GM18511 (cell line): ENCODE data around the gene CYP4F3.
"Not testable (repeated sequence)": the region's sequence is repeated elsewhere in the genome, so short reads cannot be mapped to it uniquely, and the experiment has no call there.

Experiments used
- ATAC-seq: cut with Tn5 transposase; IDR thresholded peaks from one replicate; pipeline ENCODE4 v1.9.1; 2021; ENCODE audit warnings: mild to moderate bottlenecking, moderate library complexity; ENCODE audit not compliant: unreplicated experiment

The CYP4F3 gene

DNA sequence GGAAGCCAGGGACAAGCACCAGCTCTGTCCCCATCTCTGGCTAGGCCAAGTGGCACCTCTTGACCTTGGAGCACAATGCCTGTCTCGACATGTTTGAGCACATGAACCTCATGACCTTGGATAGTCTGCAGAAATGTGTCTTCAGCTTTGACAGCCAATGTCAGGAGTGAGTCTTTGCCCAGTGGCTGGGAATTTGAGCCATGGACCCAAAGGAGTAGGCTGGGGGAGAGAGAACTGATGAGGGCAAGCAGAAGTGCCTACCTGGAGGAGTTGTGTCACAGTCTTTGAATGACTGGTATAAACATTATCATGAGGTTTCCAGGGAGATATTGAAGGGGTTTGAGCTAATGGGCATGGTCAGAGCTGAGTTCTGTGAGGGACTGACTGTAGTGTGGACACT, 25.5 kb downstream of the CYP4F3 start:
- no peak for ATAC-seq

DNA sequence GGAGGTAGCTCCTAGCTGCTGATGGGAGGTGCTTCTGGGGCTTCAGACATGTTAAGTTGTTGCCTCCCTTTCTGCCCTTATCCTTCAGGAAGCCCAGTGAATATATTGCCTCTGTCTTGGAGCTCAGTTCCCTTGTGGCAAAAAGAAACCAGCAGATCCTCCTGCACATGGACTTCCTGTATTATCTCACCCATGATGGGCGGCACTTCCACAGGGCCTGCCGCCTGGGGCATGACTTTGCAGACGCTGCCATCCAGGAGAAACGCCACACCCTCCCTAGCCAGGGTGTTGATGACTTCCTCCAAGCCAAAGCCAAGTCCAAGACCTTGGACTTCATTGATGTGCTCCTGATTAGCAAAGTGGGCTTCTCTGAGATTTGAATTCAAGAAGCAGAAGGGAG, 26.2 kb downstream of the CYP4F3 start:
- no peak for ATAC-seq

DNA sequence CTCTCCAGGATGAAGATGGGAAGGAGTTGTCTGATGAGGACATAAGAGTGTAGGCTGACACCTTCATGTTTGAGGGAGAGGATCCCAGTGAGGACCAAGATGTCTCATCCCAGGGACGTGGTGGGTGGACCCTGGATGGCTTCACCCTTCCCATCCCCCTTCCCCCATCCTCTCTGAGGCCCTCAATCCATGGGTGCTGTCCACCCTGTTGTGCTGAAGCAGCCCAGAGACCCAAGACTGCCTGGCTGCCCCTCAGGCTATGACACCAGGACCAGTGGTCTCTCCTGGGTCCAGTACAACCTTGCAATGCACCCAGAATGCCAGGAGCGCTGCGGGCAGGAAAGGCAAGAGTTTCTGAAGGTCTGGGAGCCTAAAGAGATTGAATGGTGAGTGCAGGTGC, 28.7 kb downstream of the CYP4F3 start:
- ATAC-seq, result no peak

DNA sequence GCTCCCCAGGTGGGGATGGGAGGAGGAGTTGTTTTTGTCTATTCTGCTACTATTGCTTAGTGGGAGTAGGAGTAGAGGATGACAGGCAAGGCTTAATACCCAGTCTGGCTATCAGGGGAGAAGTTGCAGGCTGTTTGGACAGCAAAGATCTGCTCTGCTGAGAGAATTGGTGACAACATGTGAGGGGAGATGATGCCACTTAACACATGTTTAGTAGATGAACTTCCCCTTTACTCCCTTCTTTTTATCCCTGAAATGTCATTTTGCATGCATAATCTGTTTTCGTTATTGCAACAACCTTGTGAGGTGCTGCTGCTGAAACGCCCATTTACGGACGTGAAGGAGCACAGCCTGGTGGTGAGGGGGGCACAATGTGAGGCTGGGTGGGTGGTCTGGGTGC, 29.2 kb downstream of the CYP4F3 start:
- no peak for ATAC-seq

DNA sequence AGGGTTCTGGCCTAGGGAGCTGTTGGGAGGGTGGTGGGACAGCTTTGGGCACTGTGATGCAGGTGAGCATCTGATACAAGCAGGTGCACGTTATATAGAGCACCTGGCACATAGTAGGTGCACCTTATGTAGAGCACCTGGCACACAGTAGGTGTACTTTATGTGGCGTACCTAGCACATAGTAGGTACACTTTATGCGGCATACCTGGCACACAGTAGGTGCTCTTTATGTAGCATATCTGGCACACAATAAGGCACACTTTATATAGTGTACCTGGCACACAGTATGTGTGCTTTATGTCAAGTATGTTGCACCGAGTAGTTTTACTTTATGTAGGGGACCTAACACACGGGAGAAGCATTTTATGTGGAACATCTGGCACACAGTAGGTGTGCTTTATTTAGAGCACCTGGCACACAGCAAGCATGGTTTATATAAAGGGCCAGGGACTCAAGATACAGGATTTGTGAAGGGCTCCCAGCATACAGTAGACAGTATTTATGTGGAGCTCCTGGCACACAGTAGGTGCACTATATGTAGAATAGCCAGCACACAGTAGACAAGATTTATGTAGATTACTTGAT, 30.6 kb downstream of the CYP4F3 start:
- ATAC-seq, result no peak

DNA sequence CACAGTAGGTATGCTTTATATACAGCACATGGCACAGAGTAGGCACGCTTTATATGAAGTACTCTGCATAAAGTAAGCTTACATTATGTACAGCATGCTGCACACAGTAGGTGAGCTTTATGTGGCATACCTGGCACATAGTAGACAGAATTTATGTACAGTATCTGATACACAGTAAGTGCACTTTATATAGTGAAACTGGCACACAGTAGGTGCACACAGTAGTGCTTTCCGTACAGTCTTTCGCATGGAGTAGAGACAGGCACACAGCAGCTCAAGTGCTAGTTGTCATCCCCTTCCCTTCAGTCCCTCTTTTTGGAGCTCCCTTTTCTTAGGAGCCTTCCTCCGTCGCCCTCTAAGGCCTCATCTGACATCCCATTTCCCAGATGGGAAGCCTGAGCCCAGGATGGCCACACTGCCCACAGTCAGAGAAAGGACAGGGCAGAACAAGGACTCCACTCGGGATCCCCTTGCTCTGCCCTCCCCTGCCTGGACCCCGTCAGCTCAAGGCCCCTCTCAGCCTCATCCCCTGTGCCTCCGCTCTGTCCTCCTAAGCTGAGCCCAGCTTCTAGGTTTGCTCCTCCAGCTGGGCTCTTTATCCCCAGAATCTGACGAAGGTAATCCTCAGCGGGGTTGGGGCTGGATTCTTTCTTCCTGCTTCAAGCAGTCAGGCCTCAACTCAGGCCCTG, 31.3 kb downstream of the CYP4F3 start:
- ATAC-seq, result no peak

DNA sequence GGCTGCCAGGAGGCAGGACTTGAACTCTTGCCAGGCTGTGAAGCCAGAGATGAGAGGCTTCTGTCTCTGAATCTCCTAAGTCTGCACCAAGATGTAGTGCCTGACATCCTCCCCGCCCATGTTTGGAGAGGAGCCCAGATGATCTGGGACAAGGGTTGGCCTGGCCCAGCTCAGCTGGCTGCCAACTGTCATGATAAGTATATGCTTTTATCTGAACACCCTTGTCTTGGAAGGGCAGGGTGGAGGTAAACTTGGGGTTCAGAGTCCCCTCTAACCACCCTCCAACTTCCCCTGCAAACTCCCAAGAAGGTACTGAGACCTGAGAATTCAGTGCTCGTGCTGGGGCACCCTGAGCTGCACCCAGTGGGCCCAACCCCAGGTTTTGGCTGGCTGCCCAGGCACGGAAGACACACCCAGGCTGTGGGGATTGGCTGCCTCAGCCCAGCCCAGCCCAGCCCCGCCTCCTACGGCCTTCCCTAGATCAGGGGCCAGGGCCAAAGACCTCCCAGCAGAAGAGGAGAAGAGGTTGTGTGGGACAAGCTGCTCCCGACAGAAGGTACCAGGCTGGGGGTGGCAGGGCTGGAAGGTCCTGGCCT, 32.0 kb downstream of the CYP4F3 start, which contains the start of gene CYP4F12:
Gene CYP4F12 (plus strand): TSS at position 508 of the 596 bp plus-strand sequence. CDS start 443 bp downstream, outside the sequence.
- no peak for ATAC-seq

DNA sequence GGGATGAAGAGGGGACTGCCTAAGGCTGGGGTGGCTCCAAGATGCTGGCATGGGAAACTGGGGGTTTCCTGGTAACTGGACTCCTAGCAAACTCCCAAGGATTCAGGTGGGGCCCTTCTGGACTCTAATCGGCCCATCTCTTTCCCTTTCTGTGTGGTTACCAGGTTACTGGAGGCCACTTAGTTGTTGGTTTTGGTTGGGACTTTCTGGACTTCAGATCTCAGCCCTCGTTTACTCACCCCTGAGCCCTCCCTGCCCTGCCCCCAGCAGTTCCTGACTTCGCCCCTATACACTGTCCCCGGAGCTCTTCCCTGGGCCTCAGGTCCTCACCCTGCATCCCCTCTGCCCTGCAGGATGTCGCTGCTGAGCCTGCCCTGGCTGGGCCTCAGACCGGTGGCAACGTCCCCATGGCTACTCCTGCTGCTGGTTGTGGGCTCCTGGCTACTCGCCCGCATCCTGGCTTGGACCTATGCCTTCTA, 32.5 kb downstream of the CYP4F3 start:
- ATAC-seq, result no peak

DNA sequence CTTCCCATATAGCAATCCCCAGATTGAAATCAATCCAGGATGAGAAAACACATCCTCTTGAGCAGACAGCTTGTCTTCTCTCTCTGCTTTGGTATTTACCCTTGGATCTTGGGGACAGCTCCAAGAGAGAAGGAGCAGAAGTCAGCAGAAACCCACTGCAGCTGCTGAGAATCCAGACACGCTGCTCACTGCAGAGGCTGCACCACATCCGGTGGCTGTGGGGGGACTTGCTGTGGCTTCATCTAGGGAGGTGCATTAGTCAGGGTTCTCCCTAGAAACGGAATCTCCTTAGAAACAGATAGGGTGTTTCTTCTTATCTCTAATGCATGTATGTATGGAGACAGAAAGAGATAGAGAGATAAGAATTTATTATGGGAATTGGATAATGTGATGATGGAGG, 34.9 kb downstream of the CYP4F3 start:
- no peak for ATAC-seq

DNA sequence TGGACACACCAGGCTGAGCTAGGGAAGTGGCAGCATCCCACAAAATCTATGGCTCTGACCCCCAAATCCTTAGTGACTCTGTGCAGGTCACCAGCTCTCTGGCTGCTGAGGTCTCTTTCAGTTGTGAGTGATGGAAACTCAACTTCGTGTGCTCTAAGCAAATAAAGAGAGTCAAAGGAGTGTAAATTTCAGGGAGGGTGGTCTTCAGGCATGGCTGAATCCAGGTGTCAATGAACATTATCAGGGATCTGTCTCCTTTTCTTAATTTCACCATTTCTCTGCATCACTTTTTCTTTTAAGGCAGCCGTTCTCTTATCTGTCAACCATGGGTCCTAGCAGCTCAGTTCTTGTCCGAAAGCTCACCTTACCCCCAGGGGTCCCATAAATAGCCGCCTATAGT, 38.4 kb downstream of the CYP4F3 start:
- ATAC-seq, result no peak

DNA sequence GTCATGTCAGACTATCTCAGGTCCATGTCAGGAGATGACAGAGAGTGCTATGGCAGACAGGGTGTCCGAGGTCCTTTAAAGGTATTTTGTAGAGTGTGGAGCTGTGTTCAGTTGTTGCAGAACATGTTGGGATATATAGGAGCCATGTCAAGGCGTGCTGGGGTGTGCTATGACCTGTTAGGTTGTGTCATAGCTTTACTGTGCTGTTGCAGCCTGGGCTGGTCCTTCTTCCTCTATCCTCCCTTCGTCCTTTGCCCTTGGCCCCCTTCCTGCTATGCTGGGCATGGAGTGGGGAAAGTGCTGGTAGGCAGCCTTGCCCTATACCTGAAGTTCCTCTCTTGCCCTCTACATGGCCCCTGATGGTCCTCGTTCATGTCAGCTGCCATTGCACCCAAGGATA, 39.2 kb downstream of the CYP4F3 start:
- ATAC-seq, result not testable (repeated sequence)

DNA sequence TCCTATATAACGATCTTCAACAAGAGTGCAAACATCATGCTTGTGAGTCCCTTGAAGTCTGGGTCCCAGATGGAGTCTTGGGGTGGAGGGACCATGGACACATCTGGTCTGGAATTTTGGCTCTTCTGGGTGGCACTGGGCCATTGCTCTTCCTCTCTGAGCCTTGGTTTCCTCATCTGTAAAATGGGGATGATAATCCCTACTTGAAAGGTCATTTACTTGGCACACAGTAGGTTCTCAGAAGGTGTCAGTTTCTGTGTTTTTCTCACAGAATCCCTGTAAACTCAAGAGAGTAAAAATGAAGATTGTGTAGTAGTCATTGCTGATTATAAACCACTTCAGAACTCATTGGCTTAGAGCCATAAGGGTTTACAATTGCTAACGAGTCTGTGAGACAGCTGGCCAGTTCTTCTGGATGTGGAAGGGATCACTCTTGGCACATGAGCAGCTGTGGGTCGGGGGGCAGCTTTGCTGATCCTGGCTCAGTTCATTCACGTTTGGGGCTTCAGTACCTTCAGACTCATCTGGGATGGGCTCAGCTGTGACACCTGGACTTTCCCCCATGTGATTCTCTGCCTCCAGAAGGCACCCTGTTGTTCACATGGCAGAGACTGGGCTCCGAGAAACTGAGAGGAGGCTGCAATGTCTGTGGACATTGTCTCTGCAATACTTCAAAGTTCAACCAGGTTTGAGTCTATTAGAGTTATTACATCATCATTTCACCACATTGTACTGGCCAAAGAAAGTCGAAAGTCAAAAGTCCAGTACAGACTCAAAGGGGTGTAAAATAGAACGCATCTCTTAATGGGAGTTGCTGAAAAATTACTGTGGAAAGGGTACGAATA, 40.0 kb downstream of the CYP4F3 start:
- no peak for ATAC-seq

DNA sequence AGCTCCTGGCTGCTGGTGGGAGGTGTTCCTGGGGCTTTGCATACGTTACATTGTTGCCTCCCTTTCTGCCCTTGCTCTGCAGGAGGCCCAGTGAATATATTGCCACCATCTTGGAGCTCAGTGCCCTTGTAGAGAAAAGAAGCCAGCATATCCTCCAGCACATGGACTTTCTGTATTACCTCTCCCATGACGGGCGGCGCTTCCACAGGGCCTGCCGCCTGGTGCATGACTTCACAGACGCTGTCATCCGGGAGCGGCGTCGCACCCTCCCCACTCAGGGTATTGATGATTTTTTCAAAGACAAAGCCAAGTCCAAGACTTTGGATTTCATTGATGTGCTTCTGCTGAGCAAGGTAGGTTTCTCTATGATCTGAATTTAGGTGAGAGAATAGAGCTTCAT, 42.7 kb downstream of the CYP4F3 start:
- ATAC-seq, result no peak

DNA sequence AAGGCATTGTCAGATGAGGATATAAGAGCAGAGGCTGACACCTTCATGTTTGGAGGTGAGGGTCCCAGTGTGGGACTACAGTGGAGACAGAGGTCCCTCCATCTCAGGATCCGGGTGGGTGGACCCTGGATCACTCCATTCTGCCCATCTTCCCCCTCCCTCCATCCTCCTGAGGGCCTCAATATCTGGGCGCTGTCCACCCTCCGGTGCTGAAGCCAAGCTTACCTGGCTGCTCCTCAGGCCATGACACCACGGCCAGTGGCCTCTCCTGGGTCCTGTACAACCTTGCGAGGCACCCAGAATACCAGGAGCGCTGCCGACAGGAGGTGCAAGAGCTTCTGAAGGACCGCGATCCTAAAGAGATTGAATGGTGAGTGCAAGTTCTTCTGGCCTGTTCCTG, 44.1 kb downstream of the CYP4F3 start:
- ATAC-seq, result no peak

DNA sequence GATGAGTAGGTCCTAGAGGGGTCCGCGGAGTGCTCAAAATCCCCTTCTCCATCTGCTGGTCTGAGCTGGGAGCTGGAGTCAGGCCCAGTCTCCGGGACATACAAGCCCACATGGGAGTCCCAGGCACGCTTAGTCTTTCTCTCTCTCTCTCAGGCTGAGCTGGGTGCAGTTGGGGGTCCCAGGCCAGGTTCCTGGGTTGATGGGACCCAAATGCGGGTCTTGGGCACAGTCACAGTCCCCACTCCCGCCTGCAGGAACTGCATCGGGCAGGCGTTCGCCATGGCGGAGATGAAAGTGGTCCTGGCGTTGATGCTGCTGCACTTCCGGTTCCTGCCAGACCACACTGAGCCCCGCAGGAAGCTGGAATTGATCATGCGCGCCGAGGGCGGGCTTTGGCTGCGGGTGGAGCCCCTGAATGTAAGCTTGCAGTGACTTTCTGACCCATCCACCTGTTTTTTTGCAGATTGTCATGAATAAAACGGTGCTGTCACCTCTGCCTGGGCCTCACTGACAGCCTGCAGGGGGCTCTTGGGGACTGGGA, 56.0 kb downstream of the CYP4F3 start:
- no peak for ATAC-seq

DNA sequence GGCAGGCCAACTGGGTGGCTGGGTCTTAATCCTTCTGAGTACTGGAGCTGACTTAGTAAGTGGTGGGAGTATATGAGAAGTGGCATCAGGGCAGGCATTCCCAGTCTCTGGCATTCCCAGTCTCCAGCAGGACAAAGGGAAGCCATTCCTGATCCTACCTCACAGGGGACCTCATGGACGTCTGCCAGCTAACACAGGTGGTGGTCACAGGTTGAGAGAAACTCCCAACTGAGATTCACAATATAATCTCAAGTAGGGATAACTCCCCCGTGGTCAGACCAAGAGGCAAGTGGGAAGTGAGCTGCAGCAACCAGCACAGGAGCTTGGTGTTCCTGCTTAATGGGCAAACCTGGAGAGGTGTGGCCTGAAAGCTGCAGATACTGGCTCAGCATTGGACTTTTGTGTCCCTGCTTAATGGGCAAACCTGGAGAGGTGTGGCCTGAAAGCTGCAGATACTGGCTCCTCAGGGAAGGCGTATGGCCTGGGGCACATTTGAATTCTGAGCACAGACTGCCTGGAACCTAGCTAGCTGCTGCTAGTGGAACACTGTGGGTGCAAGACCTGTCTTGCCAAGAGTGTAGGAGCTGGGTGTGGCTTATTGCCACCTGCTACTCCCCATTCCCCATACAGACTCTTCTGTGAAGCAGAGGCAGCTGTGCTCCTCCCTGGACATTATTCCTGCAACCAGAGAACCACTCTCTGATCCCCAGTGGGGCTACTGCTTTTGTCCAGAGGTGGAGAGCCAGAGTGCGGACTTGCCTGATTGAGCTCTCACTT, 61.2 kb downstream of the CYP4F3 start:
- ATAC-seq, result no peak

DNA sequence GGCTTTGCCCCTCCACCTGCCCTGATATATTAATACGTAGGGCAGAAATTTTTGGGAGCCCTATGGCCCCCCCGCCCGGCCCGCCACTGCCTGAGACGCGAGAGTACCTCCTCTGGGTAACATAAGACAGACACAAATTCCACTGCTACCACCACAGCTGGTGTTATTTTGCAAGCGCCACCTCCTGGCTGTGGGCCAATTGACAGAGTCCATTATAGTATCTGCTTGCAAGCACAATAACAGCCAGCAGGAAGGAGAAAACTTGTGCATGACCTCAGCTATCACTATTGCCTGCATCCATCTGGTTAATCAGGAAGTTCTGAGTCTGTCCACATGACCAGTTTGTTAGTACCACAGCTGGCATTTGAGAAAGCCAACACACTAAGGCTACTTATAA, 61.8 kb downstream of the CYP4F3 start:
- ATAC-seq, result no peak
